Esophagus muscularis mucosa (tissue), 4 donors: ENCODE measurements around the gene SEPSECS.

ENCODE experiments used
- CTCF ChIP-seq, 3 experiments: fragments of 200-600 bp in 2 of 3; fragments of 450-650 bp in 1 of 3; sonication (generic) in 2 of 3; IDR thresholded peaks; one replicate each; pipeline ENCODE4 v1.5.1; 2017 to 2019; ENCODE audit warnings: antibody characterized with exemption in 3 of 3, mild to moderate bottlenecking in 2 of 3, moderate library complexity in 1 of 3
- EP300 ChIP-seq: sonication (generic); formaldehyde crosslinking; IDR thresholded peaks from one replicate; pipeline ENCODE4 v1.6.1; 2017; ENCODE audit warnings: antibody characterized with exemption
- POLR2A ChIP-seq: fragments of 450-650 bp; IDR thresholded peaks from one replicate; pipeline ENCODE4 v1.6.1; 2017; ENCODE audit warnings: antibody characterized with exemption, moderate library complexity, mild to moderate bottlenecking, low read depth
- POLR2AphosphoS5 ChIP-seq, 2 donors: sonication (generic); formaldehyde crosslinking; IDR thresholded peaks; one replicate each; pipeline ENCODE4 v1.6.1; 2017; ENCODE audit warnings: antibody characterized with exemption in 2 of 2

GRCh38 chr4:25165916-25166315, 5.7 kb upstream of the SEPSECS start:
- TF ChIP-seq CTCF (IDR thresholded peaks at IDR 0.05) (no peak), POLR2A (no peak), EP300 (no peak), POLR2AphosphoS5 (IDR thresholded peaks at IDR 0.05) (no peak)
